RWPE2 (cell line): ENCODE results near the gene ZFAND5.

Experiments
- ATAC-seq: fragments of 200-7000 bp; cut with Tn5 transposase; 3 replicates; pipeline ENCODE4 v1.9.1; 2021; ENCODE audit warnings: low read depth
- DNase-seq: peaks from one replicate; pipeline ENCODE4 v3.0.0-alpha.2; 2020; ENCODE audit warnings: low spot score
- H3K27ac ChIP-seq: fragments of 450-650 bp; 2 replicates; pipeline ENCODE4 v1.5.1; 2017; ENCODE audit warnings: mild to moderate bottlenecking; ENCODE audit not compliant: poor library complexity, severe bottlenecking
- H3K27me3 ChIP-seq: fragments of 250-450 bp; sonication (Bioruptor Pico); 2 replicates; pipeline ENCODE4 v1.5.1; 2021; ENCODE audit warnings: mild to moderate bottlenecking, moderate library complexity; ENCODE audit not compliant: insufficient read depth, poor library complexity, severe bottlenecking
- H3K36me3 ChIP-seq: fragments of 250-450 bp; sonication (Bioruptor Pico); 2 replicates; pipeline ENCODE4 v1.5.1; 2020; ENCODE audit warnings: low read depth, mild to moderate bottlenecking, moderate library complexity
- H3K4me1 ChIP-seq: fragments of 250-450 bp; sonication (Bioruptor Pico); 2 replicates; pipeline ENCODE4 v1.5.1; 2021; ENCODE audit warnings: mild to moderate bottlenecking, moderate library complexity; ENCODE audit not compliant: insufficient read depth, poor library complexity, severe bottlenecking
- H3K4me3 ChIP-seq: fragments of 250-450 bp; sonication (Bioruptor Pico); 2 replicates; pipeline ENCODE4 v1.5.1; 2021; ENCODE audit warnings: mild to moderate bottlenecking, moderate library complexity; ENCODE audit not compliant: severe bottlenecking
- H3K9me3 ChIP-seq: fragments of 250-450 bp; sonication (Bioruptor Pico); 2 replicates; pipeline ENCODE4 v1.5.1; 2021; ENCODE audit warnings: mild to moderate bottlenecking, moderate library complexity; ENCODE audit not compliant: severe bottlenecking
- TF ChIP-seq, protein P1 (sequence below): fragments of 450-650 bp; IDR thresholded peaks from one replicate; pipeline ENCODE4 v1.5.1; 2017; ENCODE audit warnings: mild to moderate bottlenecking, moderate library complexity; ENCODE audit not compliant: poor library complexity, severe bottlenecking

Gene ZFAND5

DNA sequence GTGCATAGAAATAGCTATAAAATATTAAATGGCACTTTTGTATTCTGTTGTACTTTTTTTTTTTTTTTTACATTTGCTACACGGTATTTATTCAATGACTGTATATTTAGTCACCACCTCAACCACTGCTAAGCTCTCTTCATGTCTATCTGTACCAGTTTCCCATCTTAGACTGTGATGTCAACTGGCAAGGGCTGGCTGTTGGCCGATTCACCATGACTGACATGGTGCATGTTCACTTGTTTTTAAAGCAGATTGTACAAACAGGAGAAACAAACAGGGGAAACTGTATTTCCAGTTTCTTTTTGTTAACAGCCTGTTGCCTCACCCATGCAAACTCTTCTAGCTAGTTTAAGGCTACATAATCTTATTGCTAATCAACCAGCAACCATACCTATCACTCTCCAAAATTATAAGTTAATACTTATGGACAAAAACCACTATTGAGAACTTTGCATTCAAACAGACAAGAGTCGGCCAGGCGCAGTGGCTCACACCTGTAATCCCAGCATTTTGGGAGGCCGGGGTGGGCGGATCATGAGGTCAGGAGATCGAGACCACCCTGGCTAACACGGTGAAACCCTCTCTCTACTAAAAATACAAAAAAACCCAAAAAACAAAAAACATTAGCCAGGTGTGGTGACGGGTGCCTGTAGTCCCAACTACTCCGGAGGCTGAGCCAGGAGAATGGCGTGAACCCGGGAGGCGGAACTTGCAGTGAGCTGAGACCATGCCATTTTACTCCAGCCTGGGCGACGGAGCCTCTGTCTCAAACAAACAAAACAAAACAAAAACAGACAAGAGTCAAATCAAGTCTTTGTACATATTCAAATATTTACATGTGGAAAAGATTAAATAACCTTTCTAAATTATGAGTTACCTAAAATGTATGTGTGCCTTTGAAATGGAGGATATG, 13.2 kb downstream of the ZFAND5 start:
- DNase-seq (no peak), ATAC-seq (peak; percentile 89)
- H3K27ac ChIP-seq = peak overlapping the region; percentile 2

DNA sequence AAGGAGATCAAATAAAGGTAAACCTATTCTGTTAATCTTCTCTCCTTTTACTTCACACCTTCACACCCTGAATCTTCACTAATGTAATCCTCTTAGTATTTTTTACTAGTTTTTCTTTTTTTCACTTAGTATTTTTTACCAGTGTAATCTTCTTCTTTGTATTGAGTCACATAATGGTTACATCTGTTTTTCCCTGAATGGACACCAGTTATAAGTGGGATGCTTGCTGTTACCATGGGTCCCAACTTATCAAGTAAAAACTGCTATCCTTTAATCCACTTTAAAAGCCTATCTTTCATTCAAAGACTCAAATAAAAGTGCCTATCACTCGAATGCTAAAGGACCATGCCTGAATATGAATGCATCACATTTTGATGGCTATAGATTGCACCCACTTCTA, 15.1 kb downstream of the ZFAND5 start:
- Histone ChIP-seq H3K36me3 (peaks cover 18% of the 10 kb centered on the region), H3K4me3 (no peak overlapping the region), H3K9me3 (no peaks in the 10 kb centered on the region), H3K27ac (no peak overlapping the region), H3K4me1 (peaks cover 6% of the 10 kb centered on the region), H3K27me3 (no peaks in the 10 kb centered on the region)
- DNase-seq (no peak), ATAC-seq (no peak)
- TF ChIP-seq, protein P1, sequence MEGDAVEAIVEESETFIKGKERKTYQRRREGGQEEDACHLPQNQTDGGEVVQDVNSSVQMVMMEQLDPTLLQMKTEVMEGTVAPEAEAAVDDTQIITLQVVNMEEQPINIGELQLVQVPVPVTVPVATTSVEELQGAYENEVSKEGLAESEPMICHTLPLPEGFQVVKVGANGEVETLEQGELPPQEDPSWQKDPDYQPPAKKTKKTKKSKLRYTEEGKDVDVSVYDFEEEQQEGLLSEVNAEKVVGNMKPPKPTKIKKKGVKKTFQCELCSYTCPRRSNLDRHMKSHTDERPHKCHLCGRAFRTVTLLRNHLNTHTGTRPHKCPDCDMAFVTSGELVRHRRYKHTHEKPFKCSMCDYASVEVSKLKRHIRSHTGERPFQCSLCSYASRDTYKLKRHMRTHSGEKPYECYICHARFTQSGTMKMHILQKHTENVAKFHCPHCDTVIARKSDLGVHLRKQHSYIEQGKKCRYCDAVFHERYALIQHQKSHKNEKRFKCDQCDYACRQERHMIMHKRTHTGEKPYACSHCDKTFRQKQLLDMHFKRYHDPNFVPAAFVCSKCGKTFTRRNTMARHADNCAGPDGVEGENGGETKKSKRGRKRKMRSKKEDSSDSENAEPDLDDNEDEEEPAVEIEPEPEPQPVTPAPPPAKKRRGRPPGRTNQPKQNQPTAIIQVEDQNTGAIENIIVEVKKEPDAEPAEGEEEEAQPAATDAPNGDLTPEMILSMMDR = no peak

More for the DNA sequence above, 13.2 kb downstream of the ZFAND5 start:
- TF ChIP-seq, protein P1 = no peak
- Histone ChIP-seq H3K36me3 (peaks cover 37% of the 10 kb centered on the region), H3K27me3 (no peaks in the 10 kb centered on the region), H3K9me3 (no peaks in the 10 kb centered on the region), H3K4me3 (no peak overlapping the region), H3K4me1 (peaks cover 6% of the 10 kb centered on the region)

DNA sequence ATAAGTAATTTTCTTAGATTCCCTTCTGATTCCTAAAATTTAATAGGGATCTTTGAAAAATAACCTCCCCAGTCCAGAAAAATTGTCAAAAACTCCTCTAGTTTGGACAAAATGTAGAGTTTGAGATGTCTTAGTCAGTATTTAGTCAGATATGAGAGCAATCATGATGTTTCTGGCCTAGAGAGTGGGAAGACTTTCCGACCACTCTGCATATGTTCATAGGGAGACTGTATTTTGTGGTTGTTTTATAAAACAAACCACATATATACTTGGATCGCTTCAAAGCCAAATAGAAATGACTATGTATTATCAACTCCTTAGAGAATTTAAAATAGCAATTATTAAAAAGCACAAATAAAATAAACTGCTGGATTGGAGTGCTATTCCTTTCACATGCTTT, 15.8 kb downstream of the ZFAND5 start:
- Histone ChIP-seq H3K4me3 (no peak overlapping the region), H3K27ac (no peak overlapping the region), H3K27me3 (no peaks in the 10 kb centered on the region), H3K36me3 (peaks cover 11% of the 10 kb centered on the region), H3K4me1 (peaks cover 6% of the 10 kb centered on the region), H3K9me3 (no peaks in the 10 kb centered on the region)
- DNase-seq (no peak), ATAC-seq (no peak)
- TF ChIP-seq, protein P1 = no peak

DNA sequence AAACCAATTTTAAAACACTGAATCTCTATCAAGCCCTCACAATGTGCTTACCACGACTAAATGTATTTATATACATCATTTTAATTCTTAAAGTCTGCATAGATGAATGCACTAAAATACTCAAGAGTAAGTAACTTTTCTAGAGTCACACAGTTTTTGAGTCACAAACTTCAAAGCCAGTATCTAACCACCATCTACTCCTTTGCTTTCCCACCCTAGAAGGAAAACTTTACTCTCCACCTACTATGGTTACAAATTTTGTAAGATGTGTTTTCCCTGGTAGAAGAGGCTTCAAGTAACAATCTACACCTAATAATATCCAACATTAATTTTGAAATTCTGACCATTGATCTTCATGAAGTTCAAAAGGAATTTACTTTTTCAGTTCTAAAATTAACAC, 18.7 kb downstream of the ZFAND5 start:
- Histone ChIP-seq H3K27ac (no peak overlapping the region), H3K36me3 (no peaks in the 10 kb centered on the region), H3K9me3 (no peaks in the 10 kb centered on the region), H3K4me1 (no peaks in the 10 kb centered on the region), H3K27me3 (no peaks in the 10 kb centered on the region), H3K4me3 (no peak overlapping the region)
- TF ChIP-seq, protein P1 = no peak
- no peak for ATAC-seq
- DNase-seq = no peak

DNA sequence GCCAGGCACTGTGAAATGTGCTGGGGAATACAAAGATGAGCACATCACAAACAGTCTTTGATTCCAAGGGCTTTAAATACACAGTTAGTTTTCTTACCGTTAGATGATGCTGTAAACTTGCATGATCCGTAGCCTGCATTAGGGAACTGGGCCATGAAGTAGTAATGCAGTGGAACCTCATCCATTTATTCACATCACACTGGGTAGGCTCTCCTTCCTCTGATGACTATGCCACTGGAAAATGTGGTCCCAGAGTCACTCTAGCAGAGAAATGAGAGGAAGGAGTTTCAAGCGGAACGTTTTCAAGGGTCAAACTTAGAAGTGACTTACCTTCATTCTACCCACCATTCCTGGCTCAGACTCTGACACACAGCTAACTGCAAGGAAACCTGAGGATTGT, 26.4 kb downstream of the ZFAND5 start:
- no peaks in the 10 kb centered on the region for H3K36me3 ChIP-seq
- DNase-seq = no peak
- H3K4me3 ChIP-seq = no peak overlapping the region
- H3K4me1 ChIP-seq = no peaks in the 10 kb centered on the region
- no peak overlapping the region for H3K27ac ChIP-seq
- no peak for ATAC-seq
- H3K9me3 ChIP-seq = no peaks in the 10 kb centered on the region
- H3K27me3 ChIP-seq = no peaks in the 10 kb centered on the region
- TF ChIP-seq, protein P1 = no peak
